HG03103 (cell line): Measurements from ENCODE around the gene SCO2.
A peak's percentile ranks its signal among the peaks of the same experiment; 100 is the strongest.

Source experiments
- ATAC-seq: cut with Tn5 transposase; IDR thresholded peaks from one replicate; pipeline ENCODE4 v1.9.1; 2021; ENCODE audit warnings: low read depth; ENCODE audit not compliant: unreplicated experiment

Gene SCO2

DNA sequence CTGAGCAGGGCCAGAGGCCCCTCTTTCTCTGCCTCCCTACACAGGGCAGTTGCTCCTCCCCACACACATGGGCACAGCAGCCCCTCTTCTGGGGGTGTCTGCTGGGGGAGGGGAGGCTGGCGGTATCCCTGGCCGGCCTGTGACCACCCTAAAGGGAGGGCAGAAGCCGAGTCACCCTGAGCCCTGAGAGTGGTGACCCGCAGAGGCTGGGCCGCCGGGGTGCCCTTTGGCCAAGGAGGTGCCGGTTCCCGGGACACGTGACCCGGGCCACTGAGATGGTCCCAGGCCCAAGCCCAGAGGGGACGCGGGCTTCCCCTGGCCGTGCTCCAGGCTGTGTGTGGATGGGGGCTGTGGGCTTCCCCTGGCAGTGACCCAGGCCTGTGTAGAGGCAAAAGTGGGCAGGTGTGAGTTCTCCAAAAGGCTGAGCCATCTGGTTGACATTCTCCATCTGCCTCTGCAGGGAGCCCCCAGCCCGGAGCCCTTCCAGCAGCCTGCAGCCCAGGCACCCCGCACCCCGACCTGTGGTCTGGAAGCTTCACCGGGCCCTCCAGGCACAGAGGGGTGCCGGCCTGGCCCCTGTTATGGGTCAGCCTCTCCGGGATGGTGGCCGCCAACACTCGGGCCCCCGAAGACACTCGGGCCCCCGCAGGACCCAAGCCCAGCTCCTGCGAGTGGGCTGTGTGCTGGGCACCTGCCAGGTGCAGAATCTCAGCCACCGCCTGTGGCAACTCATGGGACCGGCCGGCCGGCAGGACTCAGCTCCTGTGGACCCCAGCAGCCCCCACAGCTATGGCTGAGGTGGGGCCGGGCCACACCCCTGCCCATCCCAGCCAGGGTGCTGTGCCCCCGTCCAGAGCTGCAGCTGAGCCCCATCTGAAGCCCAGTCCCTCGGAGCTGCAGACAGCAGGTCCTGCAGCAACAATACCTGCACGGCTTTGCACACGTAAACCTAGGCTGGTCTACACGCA lies 43.0 kb downstream of the SCO2 start:
- ATAC-seq: no peak

DNA sequence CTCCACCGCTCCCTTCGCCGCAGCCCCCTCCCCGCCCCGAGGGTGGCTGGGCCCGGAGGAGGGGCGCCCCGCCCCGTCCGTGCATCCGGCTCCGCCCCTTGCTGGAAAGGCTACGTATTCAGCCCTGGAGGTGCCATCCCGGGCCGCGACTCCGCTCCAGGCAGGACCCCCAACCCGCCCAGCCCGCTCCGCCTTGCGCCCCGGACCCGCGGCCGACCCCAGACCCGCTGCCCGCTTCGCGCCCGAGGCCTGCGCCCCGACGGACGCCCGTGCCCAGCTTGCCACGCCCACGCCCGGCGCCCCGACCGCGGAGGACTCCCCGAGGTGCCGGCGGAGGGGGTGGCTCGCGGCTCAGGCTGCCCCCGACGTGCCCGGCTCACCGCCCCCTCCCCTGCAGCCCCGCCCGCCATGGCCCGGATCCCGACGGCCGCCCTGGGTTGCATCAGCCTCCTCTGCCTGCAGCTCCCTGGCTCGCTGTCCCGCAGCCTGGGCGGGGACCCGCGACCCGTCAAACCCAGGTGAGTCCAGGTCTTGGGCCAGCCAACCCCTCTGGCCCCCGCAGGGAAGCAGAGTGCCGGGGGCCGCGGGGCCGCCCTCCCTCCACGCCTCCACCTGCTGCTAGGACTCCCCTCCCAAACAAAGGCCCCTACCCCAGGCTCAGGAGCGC lies 43.8 kb downstream of the SCO2 start, which contains the start of gene ADM2:
Gene ADM2 (plus strand): TSS at position 104 of the 667 bp plus-strand sequence. CDS start 305 bp downstream, at position 409.
- no peak for ATAC-seq

DNA sequence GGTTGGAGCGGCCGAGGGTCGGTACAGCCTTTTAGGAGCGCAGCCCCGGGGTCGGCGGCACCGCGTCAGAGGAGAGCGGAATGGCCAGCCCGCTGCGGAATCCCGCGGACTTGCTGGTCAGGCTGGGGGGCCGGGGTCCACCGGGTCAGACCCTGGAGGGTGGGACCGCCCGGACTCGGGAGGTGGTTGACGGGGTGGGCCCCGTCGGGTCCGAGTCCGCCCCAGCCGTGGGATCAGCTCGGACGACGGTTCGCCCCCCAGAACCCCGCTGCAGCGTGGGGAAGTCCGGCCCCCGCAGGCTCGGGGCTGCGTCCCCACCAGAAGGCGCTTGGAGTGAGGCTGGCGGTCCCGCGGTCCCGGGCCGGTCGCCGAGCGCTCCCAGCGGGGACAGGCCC lies 44.4 kb downstream of the SCO2 start:
- no peak for ATAC-seq

GRCh38 chr22:50479721-50480120 lies 45.7 kb downstream of the SCO2 start:
- ATAC-seq: no peak

- no peak for ATAC-seq
Observed at GRCh38 chr22:50477923-50478322, 47.5 kb downstream of the SCO2 start.

DNA sequence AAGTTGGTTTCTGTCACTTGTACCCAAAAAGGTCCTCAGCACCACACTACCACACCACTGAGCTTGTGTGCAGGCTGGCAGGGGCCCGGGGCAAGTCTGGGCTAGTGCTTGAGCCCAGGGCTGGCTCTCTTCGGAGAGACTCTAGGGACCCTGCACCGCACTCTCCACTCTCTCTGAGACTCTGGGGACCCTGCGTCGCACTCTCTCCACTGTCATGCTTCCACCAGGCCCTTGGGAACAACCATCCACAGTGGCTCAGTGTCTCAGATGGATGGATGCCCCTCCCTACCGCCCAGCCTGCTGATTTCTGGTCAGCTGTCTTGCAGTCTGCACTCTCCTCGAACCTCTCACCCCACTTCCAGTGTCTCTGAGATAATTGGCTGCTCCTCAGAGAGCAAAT lies 48.5 kb downstream of the SCO2 start:
- ATAC-seq: no peak

DNA sequence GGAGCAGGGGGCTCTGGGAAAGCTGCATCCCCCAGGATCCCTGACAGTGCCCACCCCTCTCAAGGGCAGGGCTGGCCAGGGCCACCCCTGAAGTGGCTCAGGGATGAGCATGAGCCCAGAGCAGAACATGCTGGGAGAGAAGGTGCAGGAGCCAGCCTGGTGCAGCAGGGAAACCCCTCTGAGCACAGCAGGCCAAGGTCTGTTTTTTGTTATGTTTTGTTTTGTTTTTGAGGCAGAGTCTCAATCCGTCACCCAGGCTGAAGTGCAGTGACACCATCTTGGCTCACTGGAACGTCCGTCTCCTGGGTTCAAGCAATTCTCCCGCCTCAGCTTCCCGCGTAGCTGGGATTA lies 49.8 kb downstream of the SCO2 start:
- no peak for ATAC-seq

GRCh38 chr22:50474710-50475651 lies 50.4 kb downstream of the SCO2 start, which contains the start of gene SBF1:
Gene SBF1, minus strand, starts transcription at chr22:50475035. Its CDS starts 195 bp downstream, at chr22:50474840.
- peak; percentile 61 for ATAC-seq

DNA sequence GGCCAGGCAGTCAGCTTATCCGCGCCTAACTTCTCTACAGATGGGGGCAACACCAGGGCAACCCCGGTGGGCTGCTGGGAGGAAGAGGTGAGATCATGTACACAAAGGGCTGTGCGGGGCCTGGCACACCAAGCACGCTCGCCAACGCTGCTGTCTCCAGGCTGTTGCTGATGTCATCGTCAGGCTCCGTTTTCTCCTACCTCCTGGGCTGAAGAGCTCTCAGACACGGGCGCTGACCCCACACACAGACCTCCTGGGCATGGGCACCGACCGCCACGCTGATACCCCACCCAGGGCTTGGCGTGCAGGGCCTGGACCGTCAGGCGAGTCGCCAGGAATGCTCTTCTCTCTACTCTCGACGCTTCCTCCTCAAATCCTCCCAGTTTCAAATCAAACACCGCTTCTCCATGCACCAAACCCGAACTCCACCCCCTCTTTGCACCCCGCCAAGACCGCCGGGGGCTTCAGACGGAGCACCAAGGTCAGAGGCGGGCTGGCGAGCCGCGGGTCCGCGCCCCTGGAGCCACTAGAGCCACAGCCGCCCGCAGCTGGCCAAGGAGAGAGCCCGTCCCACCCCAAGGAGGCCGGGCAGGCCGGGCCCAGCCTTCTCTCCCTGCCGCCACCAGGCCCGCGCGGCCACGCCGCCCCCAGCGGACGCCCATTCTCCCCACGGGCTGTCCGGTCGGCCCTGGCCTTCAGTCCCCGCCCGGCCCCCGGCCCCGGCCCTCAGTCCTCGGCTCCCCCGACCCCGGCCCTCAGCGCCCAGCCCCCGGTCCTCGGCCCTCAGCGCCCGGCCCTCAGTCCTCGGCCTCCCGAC lies 51.3 kb downstream of the SCO2 start:
- no peak for ATAC-seq
